Hematopoietic multipotent progenitor cell treated with erythropoietin and hydrocortisone succinate and interleukin-3 and kit ligand, for 8 days (in vitro differentiated cells): Measurements from ENCODE around the gene EPS15.
"Not testable (repeated sequence)": the region's sequence is repeated elsewhere in the genome, so short reads cannot be mapped to it uniquely, and the experiment has no call there.

Experiments
- DNase-seq: peaks from one replicate; pipeline ENCODE4 v3.0.0-alpha.2; 2015

EPS15 gene

GRCh38 chr1:51542158-51542953, 23.3 kb upstream of the EPS15 start:
- DNase-seq, result no peak

- no peak for DNase-seq
Observed at GRCh38 chr1:51541313-51542050, 22.4 kb upstream of the EPS15 start.

- no peak for DNase-seq
Observed at GRCh38 chr1:51537568-51537967, 18.5 kb upstream of the EPS15 start.

GRCh38 chr1:51535006-51535592, 16.0 kb upstream of the EPS15 start:
- DNase-seq, result peak; percentile 86

GRCh38 chr1:51534447-51534846, 15.4 kb upstream of the EPS15 start:
- DNase-seq, result no peak

- no peak for DNase-seq
Observed at GRCh38 chr1:51532853-51533252, 13.8 kb upstream of the EPS15 start.

GRCh38 chr1:51530447-51530846, 11.4 kb upstream of the EPS15 start:
- DNase-seq, result not testable (repeated sequence)

- no peak for DNase-seq
Observed at GRCh38 chr1:51527144-51527543, 8.1 kb upstream of the EPS15 start.

GRCh38 chr1:51526248-51526647, 7.2 kb upstream of the EPS15 start:
- no peak for DNase-seq

- DNase-seq, result no peak
Observed at GRCh38 chr1:51525295-51525694, 6.2 kb upstream of the EPS15 start.

- DNase-seq, result no peak
Observed at GRCh38 chr1:51524817-51525216, 5.8 kb upstream of the EPS15 start.

- no peak for DNase-seq
Observed at GRCh38 chr1:51523931-51524330, 4.9 kb upstream of the EPS15 start.

GRCh38 chr1:51520700-51521248, 1.7 kb upstream of the EPS15 start:
- DNase-seq, result peak; percentile 90

GRCh38 chr1:51519865-51520699, 1.0 kb upstream of the EPS15 start:
- peak; percentile 100 for DNase-seq

- no peak for DNase-seq
Observed at GRCh38 chr1:51518586-51519047, 449 bp downstream of the EPS15 start.

- DNase-seq, result peak; percentile 96
Observed at GRCh38 chr1:51518033-51518585, 957 bp downstream of the EPS15 start.

GRCh38 chr1:51517361-51518032, 1.6 kb downstream of the EPS15 start:
- DNase-seq, result peak; percentile 43

GRCh38 chr1:51516649-51517158, 2.4 kb downstream of the EPS15 start:
- no peak for DNase-seq

- DNase-seq, result no peak
Observed at GRCh38 chr1:51515982-51516648, 3.0 kb downstream of the EPS15 start.

- peak; percentile 41 for DNase-seq
Observed at GRCh38 chr1:51515312-51515960, 3.6 kb downstream of the EPS15 start.
